Astrocyte of the spinal cord (primary cell): ENCODE measurements around the gene ATP2B3.

Source experiments
- DNase-seq: peaks from one replicate; pipeline ENCODE4 v3.0.0; 2011; ENCODE audit warnings: low read depth, low spot score
- H3K4me3 ChIP-seq: 2 replicates; pipeline ENCODE4 v1.5.1; 2011; ENCODE audit warnings: low read depth, mild to moderate bottlenecking, low read length, moderate library complexity
- in situ Hi-C: cut with HindIII; loops from 2 replicates; pipeline ENCODE4 v1.10.0; 2017; ENCODE audit warnings: low sequenced_read_pairs
- TF ChIP-seq, protein P1 (sequence below): IDR thresholded peaks from 2 replicates; pipeline ENCODE4 v1.5.1; 2012; ENCODE audit warnings: low read depth, mild to moderate bottlenecking, low read length, inconsistent platforms

The ATP2B3 gene

DNA sequence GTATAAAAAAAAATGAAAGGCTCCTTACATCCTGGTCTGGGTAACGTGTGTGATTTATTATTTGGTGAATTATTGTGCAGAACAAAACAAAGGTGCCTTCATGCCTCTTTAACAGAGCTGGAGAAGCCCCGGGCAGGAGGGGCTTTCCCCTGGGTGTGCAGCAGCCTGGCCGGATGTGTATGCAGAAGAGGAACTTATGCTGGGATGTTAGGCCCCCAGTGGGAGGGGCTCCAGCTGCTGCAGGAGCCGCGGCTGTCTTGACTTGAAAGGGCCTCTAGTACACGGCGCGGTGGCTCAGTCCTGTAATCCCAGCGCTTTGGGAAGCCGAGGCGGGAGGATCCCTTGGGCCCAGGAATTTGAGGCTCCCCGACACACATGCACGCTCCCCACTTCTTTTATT lies 65.5 kb downstream of the ATP2B3 start:
- H3K4me3 ChIP-seq = no peak overlapping the region
- TF ChIP-seq, protein P1, sequence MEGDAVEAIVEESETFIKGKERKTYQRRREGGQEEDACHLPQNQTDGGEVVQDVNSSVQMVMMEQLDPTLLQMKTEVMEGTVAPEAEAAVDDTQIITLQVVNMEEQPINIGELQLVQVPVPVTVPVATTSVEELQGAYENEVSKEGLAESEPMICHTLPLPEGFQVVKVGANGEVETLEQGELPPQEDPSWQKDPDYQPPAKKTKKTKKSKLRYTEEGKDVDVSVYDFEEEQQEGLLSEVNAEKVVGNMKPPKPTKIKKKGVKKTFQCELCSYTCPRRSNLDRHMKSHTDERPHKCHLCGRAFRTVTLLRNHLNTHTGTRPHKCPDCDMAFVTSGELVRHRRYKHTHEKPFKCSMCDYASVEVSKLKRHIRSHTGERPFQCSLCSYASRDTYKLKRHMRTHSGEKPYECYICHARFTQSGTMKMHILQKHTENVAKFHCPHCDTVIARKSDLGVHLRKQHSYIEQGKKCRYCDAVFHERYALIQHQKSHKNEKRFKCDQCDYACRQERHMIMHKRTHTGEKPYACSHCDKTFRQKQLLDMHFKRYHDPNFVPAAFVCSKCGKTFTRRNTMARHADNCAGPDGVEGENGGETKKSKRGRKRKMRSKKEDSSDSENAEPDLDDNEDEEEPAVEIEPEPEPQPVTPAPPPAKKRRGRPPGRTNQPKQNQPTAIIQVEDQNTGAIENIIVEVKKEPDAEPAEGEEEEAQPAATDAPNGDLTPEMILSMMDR = no peak
- in situ Hi-C loops = no loop called here
- DNase-seq = peak; percentile 16

DNA sequence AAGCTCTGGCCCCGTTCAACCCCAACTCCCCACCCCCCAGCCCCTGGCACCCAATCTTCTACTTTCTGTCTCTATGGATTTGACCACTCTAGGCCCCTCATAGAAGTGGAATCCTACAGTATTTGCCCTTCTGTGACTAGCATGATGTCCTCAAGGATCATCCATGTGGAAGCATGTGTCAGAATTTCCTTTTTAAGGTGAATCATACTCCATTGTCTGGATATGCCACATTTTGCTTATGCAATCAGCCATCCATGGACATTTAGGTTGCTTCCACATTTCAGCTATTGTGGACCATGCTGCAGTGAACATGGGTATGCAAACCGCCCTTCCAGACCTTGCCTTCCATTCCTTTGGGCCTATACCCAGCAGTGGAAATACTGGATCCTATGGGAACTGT lies 66.0 kb downstream of the ATP2B3 start:
- DNase-seq = no peak
- TF ChIP-seq, protein P1 = no peak

DNA sequence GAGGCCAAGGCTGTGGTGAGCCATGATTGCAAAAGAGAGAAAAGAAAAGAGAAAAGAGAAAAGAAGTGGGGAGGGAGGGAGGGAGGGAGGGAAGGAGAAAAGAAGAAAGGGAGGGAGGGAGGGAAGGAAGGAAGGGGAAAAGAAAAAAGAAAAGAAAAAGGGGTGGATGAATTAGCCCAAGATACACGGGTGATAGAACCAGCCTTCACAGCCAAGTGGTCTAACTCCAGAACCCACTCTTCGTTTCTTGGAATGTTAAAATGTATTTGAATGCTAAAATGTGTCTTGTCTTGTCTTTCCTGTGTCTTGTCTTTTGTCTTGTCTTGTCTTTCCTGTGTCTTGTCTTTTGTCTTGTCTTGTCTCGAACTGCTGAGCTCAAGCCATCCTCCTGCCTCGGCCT lies 68.4 kb downstream of the ATP2B3 start:
- in situ Hi-C loops = no loop called here
- TF ChIP-seq, protein P1 = no peak
- DNase-seq = no peak
- no peak overlapping the region for H3K4me3 ChIP-seq

More for the DNA sequence above, 66.0 kb downstream of the ATP2B3 start:
- H3K4me3 ChIP-seq = no peak overlapping the region
- in situ Hi-C loops = no loop called here

DNA sequence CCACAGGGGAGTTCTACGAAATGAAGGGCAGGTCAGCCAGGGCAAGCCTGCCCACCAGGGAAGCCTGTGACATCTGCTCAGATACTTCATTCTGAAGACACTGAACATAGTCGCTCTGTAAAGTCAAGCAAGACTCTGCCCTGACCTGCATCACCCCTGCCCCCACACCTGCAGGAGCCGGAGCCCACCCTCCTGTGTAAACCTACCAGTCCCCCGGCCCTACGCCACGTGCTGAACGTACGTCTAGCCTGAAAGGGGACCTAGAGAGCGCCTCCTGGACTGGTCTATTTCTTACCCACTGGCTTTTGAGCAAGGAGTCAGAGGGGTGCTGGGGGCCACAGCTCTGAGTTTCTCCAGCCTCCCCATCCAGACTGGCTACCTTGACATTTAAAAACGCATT lies 69.9 kb downstream of the ATP2B3 start:
- no peak overlapping the region for H3K4me3 ChIP-seq
- TF ChIP-seq, protein P1 = no peak
- in situ Hi-C loops = no loop called here
- DNase-seq = no peak

DNA sequence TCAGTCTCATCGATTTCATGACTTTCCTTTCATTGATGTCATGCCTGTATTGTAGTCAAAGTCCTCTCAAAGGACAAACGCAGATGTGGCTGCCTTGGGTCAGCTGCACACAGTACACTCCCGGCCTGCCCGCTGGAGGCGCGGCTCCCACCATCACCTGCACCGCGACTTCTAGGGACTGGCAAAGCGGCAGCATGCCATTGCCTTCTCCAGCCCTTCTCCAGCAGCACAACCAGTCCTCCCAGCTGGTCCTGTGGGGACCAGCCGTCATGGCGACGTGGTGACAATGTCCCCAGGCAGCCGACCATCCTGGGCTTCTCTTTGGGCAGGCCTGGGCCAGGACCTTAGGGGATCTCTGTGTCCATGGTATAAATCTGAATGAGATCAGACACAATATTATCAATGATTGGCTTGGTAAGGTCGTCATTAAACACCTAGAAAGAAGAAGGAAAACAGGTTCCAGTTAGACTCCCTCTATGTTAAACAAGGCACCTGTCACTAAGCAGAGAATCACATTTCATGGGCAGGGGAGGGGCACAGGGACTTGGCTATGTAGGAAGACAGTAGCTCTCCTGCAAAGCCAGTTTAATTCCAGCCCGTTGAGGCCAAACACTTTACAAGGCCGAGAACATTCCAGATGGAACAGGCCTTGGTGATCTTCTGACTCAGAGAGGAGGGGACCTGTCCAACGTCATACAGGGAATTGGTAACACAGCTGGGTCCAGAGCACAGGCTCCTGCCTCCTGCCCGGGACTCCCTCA lies 70.8 kb downstream of the ATP2B3 start:
- TF ChIP-seq, protein P1 = no peak
- H3K4me3 ChIP-seq = no peak overlapping the region
- in situ Hi-C loops = no loop called here
- no peak for DNase-seq

DNA sequence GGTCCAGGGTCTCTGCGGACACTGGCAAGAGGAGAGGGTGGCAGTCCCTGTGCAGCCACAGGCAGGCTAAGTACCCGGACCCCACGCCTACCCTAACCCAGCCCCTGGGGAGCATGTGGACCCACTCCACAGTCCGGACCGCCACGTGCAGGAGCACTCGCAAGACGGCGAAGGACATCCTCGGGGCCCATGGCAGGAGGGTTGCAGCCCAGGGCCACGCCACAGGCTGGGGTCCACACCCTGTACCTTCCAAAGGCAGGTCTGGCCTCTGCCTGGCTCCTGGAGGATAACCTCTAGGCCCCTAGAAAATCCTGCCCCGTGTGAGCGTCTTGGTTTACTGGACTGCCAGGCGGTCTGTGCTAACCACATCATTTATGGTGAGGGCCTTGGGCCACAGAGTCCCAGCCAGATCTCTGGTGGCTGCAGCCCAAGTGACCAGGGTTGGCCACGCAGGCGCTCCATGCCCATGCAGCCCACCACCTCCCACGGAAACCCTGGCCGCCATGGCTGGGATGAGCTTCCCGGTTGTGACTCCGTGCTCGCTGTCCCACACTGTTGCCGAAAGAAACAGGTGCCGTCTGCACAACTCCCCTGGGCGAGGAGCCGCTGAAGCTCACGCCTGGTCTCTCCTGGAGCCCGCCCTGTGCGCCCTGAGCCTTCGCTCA lies 71.5 kb downstream of the ATP2B3 start:
- H3K4me3 ChIP-seq = no peak overlapping the region
- TF ChIP-seq, protein P1 = no peak
- in situ Hi-C loops = no loop called here
- DNase-seq = no peak
